Transverse colon (tissue), 4 donors: ENCODE results near the gene HAGHL. TPM values are rescaled to one million over a fixed set of nuclear protein-coding genes. Genes with fewer than 3 reads are reported as not detected.

Source experiments
- DNase-seq: peaks from one replicate; pipeline ENCODE4 v3.0.0-alpha.2; 2019
- H3K27ac ChIP-seq, 4 donors: fragments of 200-600 bp; sonication (generic); 2 replicates each; pipeline ENCODE4 v1.5.1; 2016 to 2018; ENCODE audit warnings: inconsistent platforms in 4 of 4
- H3K27me3 ChIP-seq: fragments of 200-600 bp; sonication (generic); 2 replicates; pipeline ENCODE4 v1.5.1; 2017; ENCODE audit warnings: inconsistent platforms
- H3K36me3 ChIP-seq, 4 donors: fragments of 200-600 bp; sonication (generic); 2 replicates each; pipeline ENCODE4 v1.5.1; 2017 to 2019; ENCODE audit warnings: inconsistent platforms in 4 of 4
- H3K4me1 ChIP-seq, 4 donors: fragments of 200-600 bp; sonication (generic); 2 replicates each; pipeline ENCODE4 v1.5.1; 2017 to 2020; ENCODE audit warnings: inconsistent platforms in 4 of 4
- H3K4me3 ChIP-seq, 4 donors: fragments of 200-600 bp; sonication (generic); 1 replicate in 1 of 4; 2 replicates in 3 of 4; pipeline versions ENCODE4 v1.5.1 to v1.6.1; 2017 to 2019; ENCODE audit warnings: inconsistent platforms in 4 of 4
- H3K9me3 ChIP-seq, 2 donors: fragments of 200-600 bp; sonication (generic); 2 replicates each; pipeline ENCODE4 v1.5.1; 2017 to 2019; ENCODE audit warnings: inconsistent platforms in 2 of 2
- CTCF ChIP-seq, 5 experiments: fragments of 200-600 bp in 3 of 5; fragments of 450-650 bp in 2 of 5; sonication (generic) in 3 of 5; IDR thresholded peaks; 1 replicate in 2 of 5; 2 replicates in 3 of 5; pipeline ENCODE4 v1.5.1; 2016 to 2017; ENCODE audit warnings: antibody characterized with exemption in 5 of 5, inconsistent platforms in 3 of 5, mild to moderate bottlenecking in 2 of 5, moderate library complexity in 1 of 5
- EP300 ChIP-seq: sonication (generic); formaldehyde crosslinking; IDR thresholded peaks from one replicate; pipeline ENCODE4 v1.6.1; 2017; ENCODE audit warnings: antibody characterized with exemption, low read depth
- POLR2A ChIP-seq: fragments of 450-650 bp; IDR thresholded peaks from one replicate; pipeline ENCODE4 v1.6.1; 2016; ENCODE audit warnings: antibody characterized with exemption, mild to moderate bottlenecking, moderate library complexity
- POLR2AphosphoS5 ChIP-seq, 3 donors: sonication (generic); formaldehyde crosslinking; IDR thresholded peaks; one replicate each; pipeline ENCODE4 v1.6.1; 2016; ENCODE audit warnings: antibody characterized with exemption in 3 of 3
- WGBS, 2 donors: methylation state at CpG; one replicate each; pipeline ENCODE4 v1.1.5; 2018; ENCODE audit warnings: low coverage in 1 of 2; 5-methylcytosine and 5-hydroxymethylcytosine counted together
- in situ Hi-C, 4 donors: fragments of 200-750 bp; cut with MboI; loops; one replicate each; pipeline versions ENCODE4 v1.15.0 to v1.15.1; 2017; ENCODE audit warnings: low sequenced_read_pairs in 3 of 4, low pct_ligation_motif_present in 1 of 4, low pct_unique_long_range_greater_than_20kb in 1 of 4
- intact Hi-C: fragments of 100-400 bp; cut with DNase I; formaldehyde crosslinking; loops from one replicate; pipeline ENCODE4 v1.15.1; 2023; ENCODE audit warnings: low total_unique reads
- total RNA-seq, 4 donors: library from RNA; depleted of rRNA; stranded (reverse); fragments of >200 nt; gene quantifications; one replicate each; pipeline ENCODE4 v1.1.0, GENCODE V29; 2016

The HAGHL gene
- total RNA-seq, 4 donors from 2014 or later: 1.2 to 12.3 (median 5.5) TPM

- Histone ChIP-seq H3K27me3 (no peaks in the 10 kb centered on the region), H3K27ac (no peak overlapping the region), H3K36me3 (peaks cover 0 to 14% (median 5%) of the 10 kb centered on the region in 4 donors), H3K4me1 (peaks cover 5 to 12% (median 8%) of the 10 kb centered on the region in 4 donors), H3K4me3 (no peak overlapping the region), H3K9me3 (no peaks in the 10 kb centered on the region)
- intact Hi-C loops: no loop called here
- no peak for TF ChIP-seq CTCF (IDR thresholded peaks at IDR 0.05)
- no peak for TF ChIP-seq EP300
- no peak for TF ChIP-seq POLR2AphosphoS5 (IDR thresholded peaks at IDR 0.05)
- TF ChIP-seq POLR2A: no peak
- WGBS, 2 donors: 94% methylated on average over 23 of the region's 25 CpGs; no CpG with 5 or more reads in 1 of the 2 donors
- no peak for DNase-seq
- in situ Hi-C loops: no loop called here
Measured at GRCh38 chr16:734981-735881, 8.3 kb downstream of the HAGHL start.

GRCh38 chr16:735982-736453 lies 9.1 kb downstream of the HAGHL start:
- Histone ChIP-seq H3K4me1 (peaks cover 7 to 13% (median 9%) of the 10 kb centered on the region in 4 donors), H3K9me3 (no peaks in the 10 kb centered on the region), H3K36me3 (peaks cover 0 to 14% (median 5%) of the 10 kb centered on the region in 4 donors), H3K27ac (no peak overlapping the region), H3K27me3 (no peaks in the 10 kb centered on the region), H3K4me3 (no peak overlapping the region)
- WGBS, 2 donors: 86 to 95% methylated on average over 8 to 13 of the region's 13 CpGs
- DNase-seq: no peak
- intact Hi-C loops (no loop called here), in situ Hi-C loops (no loop called here)
- TF ChIP-seq POLR2AphosphoS5 (IDR thresholded peaks at IDR 0.05): no peak
- no peak for TF ChIP-seq CTCF (IDR thresholded peaks at IDR 0.05)
- no peak for TF ChIP-seq POLR2A
- no peak for TF ChIP-seq EP300

- Histone ChIP-seq H3K9me3 (no peaks in the 10 kb centered on the region), H3K4me3 (no peak overlapping the region), H3K36me3 (peaks cover 0 to 14% (median 5%) of the 10 kb centered on the region in 4 donors), H3K27ac (no peak overlapping the region), H3K4me1 (peaks cover 7 to 20% (median 14%) of the 10 kb centered on the region in 4 donors), H3K27me3 (no peaks in the 10 kb centered on the region)
- intact Hi-C loops (no loop called here), in situ Hi-C loops (no loop called here)
- 60 to 96% methylated on average over 1 to 29 of the region's 29 CpGs for WGBS, 2 donors
- TF ChIP-seq POLR2A (no peak), CTCF (IDR thresholded peaks at IDR 0.05) (no peak), EP300 (no peak), POLR2AphosphoS5 (IDR thresholded peaks at IDR 0.05) (no peak)
- DNase-seq: no peak
Measured at GRCh38 chr16:736936-737481, 10.1 kb downstream of the HAGHL start.
